LHCN-M2 (cell line): ENCODE results near the gene HOXC5. TPM values are rescaled to one million over a fixed set of nuclear protein-coding genes. Genes with fewer than 3 reads are reported as not detected.
"Not testable (repeated sequence)": the region's sequence is repeated elsewhere in the genome, so short reads cannot be mapped to it uniquely, and the experiment has no call there.

Experiments used
- DNase-seq: peaks from one replicate; pipeline ENCODE4 v3.0.0-alpha.2; 2012; ENCODE audit warnings: low read depth
- total RNA-seq: library from RNA; depleted of rRNA; stranded (reverse); fragments of >200 nt; gene quantifications from 2 replicates; pipeline ENCODE4 v1.2.3, GENCODE V29; 2014

Gene HOXC5
- total RNA-seq, 1 experiment from 2014 or later, result 1.8 TPM

GRCh38 chr12:54033106-54033979 is 493 bp downstream of the HOXC5 start:
- peak; percentile 63 for DNase-seq

DNA sequence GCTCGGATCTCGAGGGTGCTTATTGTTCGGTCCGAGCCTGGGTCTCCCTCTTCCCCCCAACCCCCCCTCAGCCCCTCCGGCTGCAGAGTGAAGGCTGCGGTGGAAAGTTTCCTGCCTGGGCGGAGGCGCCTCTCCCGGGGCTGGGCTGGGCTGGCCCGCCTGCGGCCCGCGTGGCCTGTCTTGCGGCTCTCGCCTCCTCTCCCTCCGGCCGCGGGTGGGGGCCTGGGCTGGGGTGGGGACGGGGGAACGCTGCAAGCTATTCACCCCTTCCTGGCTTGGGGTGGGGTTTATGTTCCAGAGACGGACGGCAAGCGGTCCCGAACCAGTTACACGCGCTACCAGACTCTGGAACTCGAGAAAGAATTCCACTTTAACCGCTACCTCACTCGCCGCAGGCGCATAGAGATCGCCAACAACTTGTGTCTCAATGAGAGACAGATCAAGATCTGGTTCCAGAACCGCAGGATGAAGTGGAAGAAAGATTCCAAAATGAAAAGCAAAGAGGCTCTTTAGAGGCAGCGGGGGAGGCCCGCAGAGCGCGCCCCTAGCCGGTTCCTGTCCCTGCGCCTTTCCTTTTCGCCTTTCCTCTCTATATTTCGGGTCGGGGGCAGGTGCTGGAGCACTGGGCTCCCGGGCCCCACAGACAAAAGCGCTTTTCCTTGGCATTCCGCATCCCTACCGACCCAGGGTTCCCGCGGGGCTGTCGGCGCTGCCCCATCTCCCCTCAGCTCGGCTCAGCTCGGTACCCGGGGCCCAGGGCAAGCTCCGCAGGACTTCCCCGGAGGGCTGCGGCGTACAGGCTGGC is 1.3 kb downstream of the HOXC5 start:
- DNase-seq, result no peak

GRCh38 chr12:54034785-54035310 is 2.0 kb downstream of the HOXC5 start:
- DNase-seq, result no peak

- no peak for DNase-seq
Measured at GRCh38 chr12:54035568-54036264, 2.9 kb downstream of the HOXC5 start.

- peak; percentile 72 for DNase-seq
Measured at GRCh38 chr12:54036620-54037359, 3.9 kb downstream of the HOXC5 start.

GRCh38 chr12:54037360-54038283 is 4.8 kb downstream of the HOXC5 start:
- no peak for DNase-seq

DNA sequence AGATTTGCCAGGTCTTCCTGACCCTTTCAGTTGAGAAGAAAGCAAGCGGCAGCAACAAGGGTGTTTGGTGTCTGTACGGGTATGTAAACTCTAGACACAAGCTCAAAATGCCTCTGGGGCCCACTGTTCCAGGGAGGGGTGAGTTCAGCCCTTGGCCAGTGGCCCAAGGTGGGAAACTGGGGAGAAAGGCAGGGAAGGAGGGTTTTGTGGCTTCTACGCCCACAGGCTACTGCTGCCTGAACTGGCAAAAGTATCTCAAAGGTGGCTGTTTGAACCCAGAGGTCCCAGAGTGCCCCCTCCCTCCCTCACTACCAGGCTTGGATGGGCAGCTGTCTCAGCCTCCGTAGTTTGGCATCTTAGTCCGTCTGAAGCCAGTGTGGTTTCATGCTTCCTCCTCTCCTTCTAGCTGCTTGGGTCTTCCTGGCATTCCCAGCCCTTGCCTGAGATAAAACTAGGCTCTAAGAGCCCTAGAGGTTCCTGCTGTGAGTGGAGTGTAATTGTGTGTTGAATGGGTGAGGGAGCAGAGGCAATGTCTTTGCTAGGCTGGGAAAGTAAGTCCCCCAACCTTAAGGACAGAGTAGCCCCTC is 5.5 kb downstream of the HOXC5 start:
- no peak for DNase-seq

GRCh38 chr12:54038871-54039414 is 6.1 kb downstream of the HOXC5 start:
- no peak for DNase-seq

- no peak for DNase-seq
Measured at GRCh38 chr12:54039417-54040147, 6.7 kb downstream of the HOXC5 start.

DNA sequence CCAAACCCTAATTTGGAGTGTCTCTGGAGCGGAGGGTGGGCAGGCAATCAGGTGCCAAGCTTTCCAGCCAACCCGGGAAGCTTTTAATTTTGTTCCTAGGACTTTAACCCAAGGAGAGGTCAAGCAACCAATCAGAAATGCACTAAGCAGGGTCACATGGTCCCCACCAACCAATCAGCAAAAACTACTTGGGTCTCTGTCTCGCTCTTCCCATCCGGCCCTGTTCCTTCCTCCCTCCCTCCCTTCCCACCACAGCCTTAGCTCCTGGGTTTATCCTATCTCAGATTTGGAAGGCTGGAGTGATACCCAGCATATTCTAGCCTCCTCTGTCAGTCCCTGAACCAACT is 7.3 kb downstream of the HOXC5 start:
- DNase-seq, result no peak

GRCh38 chr12:54040648-54041047 is 7.8 kb downstream of the HOXC5 start:
- DNase-seq, result no peak

DNA sequence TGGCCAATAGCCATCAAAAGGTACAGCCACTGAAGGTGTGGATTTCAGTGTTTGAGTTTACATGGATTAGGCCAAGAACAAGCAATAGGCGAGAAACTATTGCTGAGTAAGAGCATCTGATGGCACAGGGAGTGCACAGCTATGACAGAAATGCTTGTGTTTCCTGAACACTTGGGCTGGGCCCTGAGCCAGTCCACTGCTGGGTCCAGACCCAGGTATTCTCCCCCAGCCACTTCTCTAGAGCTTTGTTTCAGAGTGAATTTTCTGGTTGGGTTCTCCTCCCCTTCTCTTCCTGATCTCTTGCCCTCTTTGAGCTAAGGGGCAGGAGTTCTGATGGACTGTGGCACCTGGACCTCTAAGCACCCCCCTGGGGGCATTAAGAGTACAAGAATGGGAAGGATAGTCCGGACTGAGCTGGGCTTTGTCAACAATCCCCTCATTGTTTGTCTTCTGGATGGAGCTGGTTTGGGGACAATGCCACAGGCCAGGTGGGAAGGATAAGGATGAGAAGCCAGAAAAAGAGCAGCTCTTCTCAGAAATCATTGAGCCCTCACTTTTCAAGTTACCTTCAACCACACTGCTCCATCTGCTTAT is 8.3 kb downstream of the HOXC5 start:
- DNase-seq, result no peak

GRCh38 chr12:54042033-54042432 is 9.2 kb downstream of the HOXC5 start:
- not testable (repeated sequence) for DNase-seq

- peak; percentile 75 for DNase-seq
Measured at GRCh38 chr12:54042970-54043853, 10.4 kb downstream of the HOXC5 start.

DNA sequence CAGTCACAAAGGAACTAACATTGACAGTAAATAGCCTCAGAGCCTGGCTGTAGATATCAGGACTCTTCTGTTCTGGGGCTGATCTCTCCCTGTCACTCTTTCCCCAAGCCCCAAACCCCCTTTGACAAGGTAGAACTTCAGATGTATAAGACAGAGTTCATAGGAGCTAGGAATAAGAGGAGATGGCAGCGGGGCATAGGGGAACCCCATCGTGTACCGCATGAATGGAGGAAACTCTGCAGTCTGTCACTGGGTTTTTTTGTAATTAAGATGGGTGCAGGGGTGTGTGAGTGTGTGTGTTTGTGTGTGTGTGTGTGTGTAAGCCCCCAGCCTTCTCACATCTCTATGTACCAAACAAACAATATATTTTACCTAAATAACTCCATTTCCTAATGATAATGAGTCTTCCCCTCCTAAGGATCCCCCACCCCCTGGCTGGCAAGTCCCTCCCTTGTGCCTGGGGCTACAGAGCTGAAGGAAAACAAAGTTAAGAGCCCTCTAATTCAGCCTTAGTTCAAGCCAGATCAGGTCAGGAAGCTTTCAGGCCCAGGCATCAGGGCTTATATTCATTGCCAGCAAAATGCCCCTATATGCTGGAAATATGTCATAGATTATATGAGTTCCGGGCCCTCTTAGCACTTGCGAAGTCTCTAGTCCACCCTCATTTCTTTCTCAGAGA is 11.7 kb downstream of the HOXC5 start:
- no peak for DNase-seq

DNA sequence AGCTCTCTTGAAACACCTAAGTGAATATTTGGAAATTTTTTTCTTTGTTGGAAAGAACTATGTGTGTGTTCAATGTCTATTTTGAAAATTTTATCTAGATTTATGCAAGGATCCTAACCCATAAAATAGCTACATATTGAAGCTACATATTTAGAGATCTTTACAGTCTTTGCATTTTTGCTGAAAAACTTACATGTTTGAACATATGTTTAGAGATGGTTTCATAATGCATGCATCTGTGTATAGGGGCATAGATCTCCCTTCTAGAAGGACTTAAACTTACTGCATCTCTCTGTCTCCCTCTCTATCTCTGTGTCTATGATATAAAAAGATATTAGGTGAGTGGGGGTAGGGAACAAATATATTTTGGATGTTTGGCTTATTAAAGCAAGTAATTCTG is 12.6 kb downstream of the HOXC5 start:
- no peak for DNase-seq
